HG03521 (cell line): Measurements from ENCODE around the gene GCDH.
A peak's percentile ranks its signal among the peaks of the same experiment; 100 is the strongest.
"Not testable (repeated sequence)": the region's sequence is repeated elsewhere in the genome, so short reads cannot be mapped to it uniquely, and the experiment has no call there.

Experiments
- ATAC-seq: cut with Tn5 transposase; IDR thresholded peaks from one replicate; pipeline ENCODE4 v1.9.1; 2021; ENCODE audit warnings: mild to moderate bottlenecking, moderate library complexity; ENCODE audit not compliant: unreplicated experiment

The GCDH gene

GRCh38 chr19:12890787-12891552 is at the start of gene GCDH:
TSS of gene GCDH (plus strand) at chr19:12891160. CDS start at chr19:12891305, 145 bp downstream.
- peak; percentile 86 for ATAC-seq

- ATAC-seq = no peak
These were observed 48.4 kb upstream of the GCDH start for GRCh38 chr19:12842511-12842910.

DNA sequence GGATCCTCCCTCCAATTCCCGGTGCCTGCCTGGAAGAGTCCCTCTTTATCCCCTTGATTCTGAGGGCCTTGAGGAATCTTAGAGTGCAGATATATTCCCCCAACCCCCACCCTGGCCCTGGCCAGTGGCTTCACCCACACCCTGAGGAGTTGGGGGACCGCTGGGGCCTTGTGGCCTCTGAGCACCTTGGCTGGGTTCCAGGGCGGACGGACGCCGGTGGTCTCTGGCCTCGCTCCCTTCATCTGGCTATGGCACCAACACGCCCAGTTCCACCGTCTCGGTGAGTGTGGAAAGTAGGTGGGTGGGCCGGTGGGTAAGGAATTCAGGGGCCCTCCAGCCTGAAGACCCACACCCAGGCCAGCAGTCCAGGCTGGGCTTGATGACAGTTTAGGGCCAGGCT is 47.6 kb upstream of the GCDH start:
- no peak for ATAC-seq

DNA sequence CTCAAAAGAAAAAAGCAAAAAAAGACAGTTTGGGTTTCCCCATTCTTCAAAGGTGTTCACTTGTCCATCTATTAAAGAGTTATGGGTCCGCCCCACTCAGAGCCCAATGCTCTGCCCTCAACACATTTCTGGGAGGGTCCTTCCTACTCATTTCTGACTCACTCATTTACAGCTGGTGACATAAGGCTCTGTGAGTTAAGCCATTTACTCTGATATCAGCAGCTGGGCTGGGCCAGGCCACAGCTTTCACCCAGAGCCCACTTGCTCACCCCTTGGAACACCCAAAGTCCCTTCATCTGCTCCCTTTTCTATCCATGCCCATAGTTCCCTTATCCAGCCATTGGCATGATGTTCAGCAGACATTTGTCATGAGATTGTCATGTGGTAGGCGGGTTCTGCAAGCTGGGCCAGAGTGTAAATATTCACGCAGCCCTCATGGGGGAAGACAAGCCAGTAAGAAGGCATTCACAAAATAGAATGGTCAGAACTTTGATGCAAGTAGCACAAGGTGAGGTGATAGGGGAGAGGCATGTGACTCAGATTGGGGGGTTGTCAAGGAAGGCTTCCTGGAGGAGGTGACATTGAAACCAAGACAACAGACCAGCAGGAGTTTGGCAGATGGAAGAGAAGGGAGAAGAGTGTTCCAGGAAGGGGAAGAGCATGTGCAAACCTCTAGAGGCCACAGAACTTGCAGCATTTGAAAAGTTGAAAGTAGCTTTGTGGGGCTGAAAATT is 46.8 kb upstream of the GCDH start:
- ATAC-seq = no peak

DNA sequence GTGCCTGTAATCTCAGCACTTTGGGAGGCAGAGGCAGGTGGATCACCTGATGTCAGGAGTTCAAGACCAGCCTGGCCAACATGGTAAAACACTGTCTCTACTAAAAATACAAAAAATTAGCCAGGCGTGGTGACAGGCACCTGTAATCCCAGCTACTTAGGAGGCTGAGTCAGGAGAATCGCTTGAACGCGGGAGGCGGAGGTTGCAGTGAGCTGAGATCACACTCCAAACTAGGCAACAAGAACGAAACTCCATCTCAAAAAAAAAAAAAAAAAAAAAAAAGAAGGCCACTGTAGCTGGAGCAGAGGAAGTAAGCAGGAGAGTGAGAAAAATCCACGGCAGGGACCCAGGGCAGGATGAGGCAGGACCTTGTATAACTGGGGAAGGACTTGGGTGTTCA is 44.3 kb upstream of the GCDH start:
- ATAC-seq = not testable (repeated sequence)

- ATAC-seq = no peak
These were observed 43.5 kb upstream of the GCDH start for GRCh38 chr19:12847159-12848139.

- no peak for ATAC-seq
These were observed 34.3 kb upstream of the GCDH start for GRCh38 chr19:12856653-12857052.

- no peak for ATAC-seq
These were observed 32.7 kb upstream of the GCDH start for GRCh38 chr19:12858041-12858928.

DNA sequence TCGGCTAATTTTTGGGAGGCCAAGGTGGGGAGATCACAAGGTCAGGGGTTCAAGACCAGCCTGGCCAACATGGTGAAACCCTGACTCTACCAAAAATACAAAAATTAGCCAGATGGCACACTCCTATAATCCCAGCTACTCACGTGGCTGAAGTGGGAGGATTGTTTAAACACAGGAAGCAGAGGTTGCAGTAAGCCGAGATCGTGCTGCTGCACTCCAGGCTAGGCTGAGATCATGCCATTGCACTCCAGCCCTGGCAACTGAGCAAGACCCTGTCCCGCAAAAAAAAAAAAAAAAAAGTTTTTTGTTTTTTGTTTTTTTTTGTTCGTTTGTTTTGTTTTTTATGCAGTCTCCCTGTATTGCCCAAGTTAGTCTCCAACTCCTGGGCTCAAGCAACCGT is 31.4 kb upstream of the GCDH start:
- no peak for ATAC-seq

DNA sequence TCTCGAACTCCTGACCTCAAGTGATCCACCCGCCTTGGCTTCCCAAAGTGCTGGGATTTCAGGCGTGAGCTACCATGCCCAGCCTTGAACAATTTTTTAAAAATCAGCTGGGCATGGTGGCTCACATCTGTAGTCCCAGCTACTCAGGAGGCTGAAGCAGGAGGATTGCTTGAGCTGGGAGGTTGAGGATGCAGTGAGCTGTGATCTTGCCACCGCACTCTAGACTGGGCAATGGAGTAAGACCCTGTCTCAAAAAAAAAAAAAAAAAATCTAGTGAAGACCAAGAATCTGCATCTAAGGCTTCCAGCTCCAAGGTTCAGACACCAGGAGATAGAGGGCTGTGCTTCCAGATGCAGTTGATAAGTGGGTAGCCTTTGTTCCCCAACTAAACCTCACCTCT is 26.8 kb upstream of the GCDH start:
- no peak for ATAC-seq

- ATAC-seq = no peak
These were observed 25.9 kb upstream of the GCDH start for GRCh38 chr19:12864721-12865715.

- ATAC-seq = no peak
These were observed 25.1 kb upstream of the GCDH start for GRCh38 chr19:12865746-12866415.

DNA sequence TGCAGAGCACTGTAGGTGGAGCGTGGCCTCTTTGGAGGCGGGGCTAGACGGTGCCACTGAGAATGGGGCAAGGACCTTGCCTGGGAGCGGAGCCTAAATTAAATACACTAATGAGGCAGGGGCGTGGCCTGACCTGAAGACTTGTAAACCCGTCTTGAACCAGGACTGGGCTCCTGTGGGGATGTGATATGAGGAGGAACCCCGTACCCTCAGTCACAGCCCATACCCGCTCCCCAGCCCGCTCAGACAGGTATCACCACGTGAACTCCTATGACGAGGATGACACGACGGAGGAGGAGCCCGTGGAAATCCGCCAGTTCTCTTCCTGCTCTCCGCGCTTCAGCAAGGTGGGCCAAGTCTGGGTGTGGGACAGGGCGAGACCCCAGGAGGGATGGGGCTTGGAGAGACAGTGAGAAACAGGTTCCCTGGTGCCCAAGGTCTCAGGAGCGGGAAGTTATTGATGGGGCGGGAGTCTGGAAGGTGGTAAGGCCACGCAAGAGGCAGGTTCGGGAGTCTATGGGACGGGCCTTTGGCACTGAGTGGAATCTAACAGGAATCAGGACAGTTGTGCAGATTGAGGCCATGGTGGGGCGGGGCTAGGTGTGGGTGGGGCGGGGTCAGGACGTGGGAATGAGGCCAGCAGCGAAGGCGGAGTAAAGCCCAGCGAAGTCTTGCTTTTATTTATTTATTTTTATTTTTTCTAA is 24.4 kb upstream of the GCDH start:
- ATAC-seq = no peak

GRCh38 chr19:12867120-12868099 is 23.6 kb upstream of the GCDH start:
- ATAC-seq = peak; percentile 51

GRCh38 chr19:12868540-12869112 is 22.3 kb upstream of the GCDH start:
- ATAC-seq = no peak

- ATAC-seq = no peak
These were observed 19.3 kb upstream of the GCDH start for GRCh38 chr19:12871681-12872080.
